ENCODE results near the gene ALDH1B1.

The ALDH1B1 gene

DNA sequence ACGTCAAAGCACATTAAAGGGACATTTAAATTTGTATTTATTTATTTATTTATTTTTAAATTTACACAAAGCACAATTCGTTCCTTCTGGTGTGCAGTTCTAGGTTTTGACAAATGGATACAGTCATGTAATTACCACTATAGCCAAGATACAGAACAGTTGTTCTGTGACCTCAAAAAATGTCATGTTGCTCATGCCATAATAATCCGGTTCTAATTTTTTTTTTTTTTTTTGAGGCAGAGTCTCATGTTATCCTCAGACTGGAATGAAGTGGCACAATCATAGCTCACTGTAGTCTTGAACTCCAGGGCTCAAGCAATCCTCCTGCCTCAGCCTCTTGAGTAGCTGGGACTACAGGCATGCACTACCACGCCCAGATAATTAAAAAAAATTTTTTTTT is 24.0 kb downstream of the ALDH1B1 start:
- Histone ChIP-seq H3K4me1 (ENCODE audit: control insufficient read depth in 2 of 2, insufficient read depth in 1 of 2, low read depth in 1 of 2, low read length in 2 of 2) (peaks cover 29 to 37% of the 10 kb centered on the region in 2 donors), H2BK120ac (ENCODE audit: low read depth, low read length) (no peak overlapping the region), H3K36me3 (replicated peaks in 1 of 2; ENCODE audit: control insufficient read depth in 2 of 2, insufficient read depth in 2 of 2, low read length in 2 of 2) (peaks cover 0 to 77% of the 10 kb centered on the region in 2 donors), H3K14ac (ENCODE audit: low read length) (no peak overlapping the region), H3K27me3 (ENCODE audit: control insufficient read depth in 3 of 3, insufficient read depth in 3 of 3, low read depth in 1 of 3, low read length in 3 of 3) (no peaks in the 10 kb centered on the region), H4K91ac (ENCODE audit: low read depth, low read length, poor library complexity) (no peak overlapping the region), H3K4me2 (ENCODE audit: insufficient read depth, low read length, poor library complexity, severe bottlenecking) (no peak overlapping the region), H2BK5ac (ENCODE audit: low read length) (no peak overlapping the region), H2AFZ (ENCODE audit: low read length) (no peak overlapping the region), H2BK12ac (ENCODE audit: low read length) (no peak overlapping the region), H2BK15ac (ENCODE audit: low read length) (no peak overlapping the region), H3K27ac (replicated peaks; ENCODE audit: low read length) (no peak overlapping the region), H3K9ac (ENCODE audit: low read depth, low read length, poor library complexity) (no peak overlapping the region), H3K79me1 (ENCODE audit: low read depth, low read length) (peaks cover 2% of the 10 kb centered on the region), H2AK5ac (ENCODE audit: low read depth, low read length) (no peak overlapping the region), H4K8ac (ENCODE audit: low read depth, low read length) (no peak overlapping the region), H3K4me3 (ENCODE audit: low read length in 2 of 2) (no peak overlapping the region), H3K9me3 (replicated peaks in 1 of 2; ENCODE audit: control insufficient read depth in 2 of 2, insufficient read depth in 1 of 2, low read depth in 1 of 2, low read length in 2 of 2) (no peaks in the 10 kb centered on the region), H3K23ac (ENCODE audit: low read depth, low read length, poor library complexity) (no peak overlapping the region), H3K4ac (ENCODE audit: low read length) (no peak overlapping the region), H3K18ac (ENCODE audit: low read length) (no peak overlapping the region)
- WGBS, 2 donors (ENCODE audit: extremely low coverage in 2 of 2, insufficient read length in 2 of 2, insufficient replicate concordance in 1 of 2): no CpG with 5 or more reads among the region's 4 CpGs
- no peak for DNase-seq (ENCODE audit: low spot score)

DNA sequence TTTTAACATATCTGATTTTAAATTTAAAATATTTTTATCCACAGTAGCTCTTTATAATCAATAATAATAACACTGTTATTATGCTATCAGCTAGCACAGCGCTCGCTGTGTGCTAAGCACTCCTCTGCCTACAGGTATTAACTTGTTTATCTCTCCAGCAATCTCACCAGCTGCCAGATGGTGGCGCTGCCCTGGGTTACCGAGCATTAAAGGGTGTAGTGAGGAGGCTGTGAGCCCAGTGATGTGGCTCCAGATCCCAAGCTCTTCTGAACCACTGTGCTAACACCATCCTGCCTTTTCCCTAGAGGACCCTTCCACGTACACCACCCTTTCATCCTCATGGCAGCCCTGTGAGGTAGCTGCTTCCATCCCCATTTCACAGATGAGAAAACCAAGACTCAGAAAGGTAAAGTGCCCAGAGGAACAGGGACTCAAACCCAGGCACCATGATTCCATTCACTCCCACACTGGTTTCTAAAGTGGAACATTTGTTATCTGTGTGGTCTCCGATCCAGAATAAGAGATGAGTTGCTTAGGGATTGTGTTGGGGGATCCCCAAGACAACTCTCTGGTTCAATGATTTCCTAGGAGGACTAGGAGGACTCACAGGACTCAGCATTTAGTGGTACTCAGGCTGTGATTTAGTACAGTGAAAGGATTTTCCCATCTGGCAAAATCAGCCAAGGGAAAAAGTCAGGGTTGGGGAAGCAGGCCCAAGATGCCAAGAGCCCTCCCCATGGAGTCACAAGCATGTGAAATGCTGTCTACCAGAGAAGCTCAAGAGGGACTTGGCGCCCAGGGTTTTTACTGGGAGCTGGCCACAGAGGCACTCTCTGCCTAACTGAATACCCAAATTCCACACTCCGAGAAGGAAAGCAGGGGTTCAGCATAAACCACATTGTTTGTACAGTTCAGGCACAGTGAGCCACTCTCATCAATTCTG is 24.8 kb downstream of the ALDH1B1 start:
- H3K4me3 ChIP-seq (ENCODE audit: low read length in 2 of 2): no peak overlapping the region
- H3K14ac ChIP-seq (ENCODE audit: low read length): no peak overlapping the region
- H2BK5ac ChIP-seq (ENCODE audit: low read length): no peak overlapping the region
- no peak overlapping the region for H3K9ac ChIP-seq (ENCODE audit: low read depth, low read length, poor library complexity)
- no peak overlapping the region for H3K18ac ChIP-seq (ENCODE audit: low read length)
- H4K91ac ChIP-seq (ENCODE audit: low read depth, low read length, poor library complexity): no peak overlapping the region
- peak overlapping the region; percentile 4 for H2AK5ac ChIP-seq (ENCODE audit: low read depth, low read length)
- H3K4ac ChIP-seq (ENCODE audit: low read length): no peak overlapping the region
- no CpG with 5 or more reads among the region's 8 CpGs for WGBS, 2 donors (ENCODE audit: extremely low coverage in 2 of 2, insufficient read length in 2 of 2, insufficient replicate concordance in 1 of 2)
- H4K8ac ChIP-seq (ENCODE audit: low read depth, low read length): no peak overlapping the region
- no peaks in the 10 kb centered on the region for H3K27me3 ChIP-seq (ENCODE audit: control insufficient read depth in 3 of 3, insufficient read depth in 3 of 3, low read depth in 1 of 3, low read length in 3 of 3)
- no peak overlapping the region for H2BK15ac ChIP-seq (ENCODE audit: low read length)
- no peaks in the 10 kb centered on the region for H3K9me3 ChIP-seq (replicated peaks in 1 of 2; ENCODE audit: control insufficient read depth in 2 of 2, insufficient read depth in 1 of 2, low read depth in 1 of 2, low read length in 2 of 2)
- peaks cover 2% of the 10 kb centered on the region for H3K79me1 ChIP-seq (ENCODE audit: low read depth, low read length)
- H3K36me3 ChIP-seq (replicated peaks in 1 of 2; ENCODE audit: control insufficient read depth in 2 of 2, insufficient read depth in 2 of 2, low read length in 2 of 2): peaks cover 0 to 69% of the 10 kb centered on the region in 2 donors
- H3K27ac ChIP-seq (replicated peaks; ENCODE audit: low read length): no peak overlapping the region
- no peak overlapping the region for H2BK12ac ChIP-seq (ENCODE audit: low read length)
- H3K4me2 ChIP-seq (ENCODE audit: insufficient read depth, low read length, poor library complexity, severe bottlenecking): no peak overlapping the region
- DNase-seq (ENCODE audit: low spot score): no peak
- no peak overlapping the region for H3K23ac ChIP-seq (ENCODE audit: low read depth, low read length, poor library complexity)
- no peak overlapping the region for H2AFZ ChIP-seq (ENCODE audit: low read length)
- peaks cover 35 to 41% of the 10 kb centered on the region in 2 donors for H3K4me1 ChIP-seq (ENCODE audit: control insufficient read depth in 2 of 2, insufficient read depth in 1 of 2, low read depth in 1 of 2, low read length in 2 of 2)
- H2BK120ac ChIP-seq (ENCODE audit: low read depth, low read length): no peak overlapping the region

DNA sequence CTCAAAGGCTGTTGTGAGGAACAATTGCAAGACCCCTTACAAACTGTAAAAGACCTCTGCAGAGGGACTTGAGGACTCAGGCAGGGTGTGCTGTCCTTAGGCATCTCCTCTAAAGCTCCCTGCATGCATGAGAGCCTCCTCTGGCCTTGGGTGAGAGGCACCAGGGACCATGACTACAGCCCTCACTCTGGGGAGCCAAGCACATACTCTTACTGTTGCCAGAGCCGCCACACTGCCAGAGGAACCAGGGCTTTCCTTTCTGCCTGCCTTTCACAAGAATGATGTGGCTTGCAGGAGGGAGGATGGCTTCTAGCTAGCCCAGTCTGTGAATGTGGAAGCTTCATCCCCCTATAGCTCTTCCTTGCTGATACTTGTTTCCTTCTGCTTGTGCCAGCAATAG is 25.9 kb downstream of the ALDH1B1 start:
- Histone ChIP-seq H2BK5ac (ENCODE audit: low read length) (no peak overlapping the region), H3K18ac (ENCODE audit: low read length) (peak overlapping the region; percentile 66), H2AFZ (ENCODE audit: low read length) (no peak overlapping the region), H2BK15ac (ENCODE audit: low read length) (no peak overlapping the region), H3K9me3 (replicated peaks in 1 of 2; ENCODE audit: control insufficient read depth in 2 of 2, insufficient read depth in 1 of 2, low read depth in 1 of 2, low read length in 2 of 2) (no peaks in the 10 kb centered on the region), H2BK12ac (ENCODE audit: low read length) (no peak overlapping the region), H3K4me3 (ENCODE audit: low read length in 2 of 2) (no peak overlapping the region), H3K4ac (ENCODE audit: low read length) (no peak overlapping the region), H3K4me1 (ENCODE audit: control insufficient read depth in 2 of 2, insufficient read depth in 1 of 2, low read depth in 1 of 2, low read length in 2 of 2) (peaks cover 40 to 48% of the 10 kb centered on the region in 2 donors), H3K4me2 (ENCODE audit: insufficient read depth, low read length, poor library complexity, severe bottlenecking) (no peak overlapping the region), H2BK120ac (ENCODE audit: low read depth, low read length) (no peak overlapping the region), H3K14ac (ENCODE audit: low read length) (no peak overlapping the region), H4K91ac (ENCODE audit: low read depth, low read length, poor library complexity) (no peak overlapping the region), H3K27me3 (ENCODE audit: control insufficient read depth in 3 of 3, insufficient read depth in 3 of 3, low read depth in 1 of 3, low read length in 3 of 3) (peaks cover 0 to 2% (median 0%) of the 10 kb centered on the region in 3 experiments), H4K8ac (ENCODE audit: low read depth, low read length) (no peak overlapping the region), H3K23ac (ENCODE audit: low read depth, low read length, poor library complexity) (no peak overlapping the region), H2AK5ac (ENCODE audit: low read depth, low read length) (peak overlapping the region; percentile 0), H3K79me1 (ENCODE audit: low read depth, low read length) (peaks cover 2% of the 10 kb centered on the region), H3K36me3 (replicated peaks in 1 of 2; ENCODE audit: control insufficient read depth in 2 of 2, insufficient read depth in 2 of 2, low read length in 2 of 2) (peaks cover 0 to 58% of the 10 kb centered on the region in 2 donors), H3K9ac (ENCODE audit: low read depth, low read length, poor library complexity) (peak overlapping the region; percentile 51), H3K27ac (replicated peaks; ENCODE audit: low read length) (no peak overlapping the region)
- WGBS, 2 donors (ENCODE audit: extremely low coverage in 2 of 2, insufficient read length in 2 of 2, insufficient replicate concordance in 1 of 2): no CpG with 5 or more reads among the region's 1 CpG
- no peak for DNase-seq (ENCODE audit: low spot score)

- Histone ChIP-seq H2AK5ac (ENCODE audit: low read depth, low read length) (no peak overlapping the region), H3K27me3 (ENCODE audit: control insufficient read depth in 3 of 3, insufficient read depth in 3 of 3, low read depth in 1 of 3, low read length in 3 of 3) (peaks cover 0 to 5% (median 0%) of the 10 kb centered on the region in 3 experiments), H2AFZ (ENCODE audit: low read length) (no peak overlapping the region), H2BK12ac (ENCODE audit: low read length) (no peak overlapping the region), H2BK120ac (ENCODE audit: low read depth, low read length) (no peak overlapping the region), H2BK15ac (ENCODE audit: low read length) (no peak overlapping the region), H3K4me3 (ENCODE audit: low read length in 2 of 2) (no peak overlapping the region), H3K36me3 (replicated peaks in 1 of 2; ENCODE audit: control insufficient read depth in 2 of 2, insufficient read depth in 2 of 2, low read length in 2 of 2) (peaks cover 0 to 50% of the 10 kb centered on the region in 2 donors), H3K9me3 (replicated peaks in 1 of 2; ENCODE audit: control insufficient read depth in 2 of 2, insufficient read depth in 1 of 2, low read depth in 1 of 2, low read length in 2 of 2) (no peaks in the 10 kb centered on the region), H3K4ac (ENCODE audit: low read length) (no peak overlapping the region), H3K14ac (ENCODE audit: low read length) (no peak overlapping the region), H4K8ac (ENCODE audit: low read depth, low read length) (no peak overlapping the region), H2BK5ac (ENCODE audit: low read length) (no peak overlapping the region), H3K9ac (ENCODE audit: low read depth, low read length, poor library complexity) (no peak overlapping the region), H3K79me1 (ENCODE audit: low read depth, low read length) (peaks cover 2% of the 10 kb centered on the region), H3K4me1 (ENCODE audit: control insufficient read depth in 2 of 2, insufficient read depth in 1 of 2, low read depth in 1 of 2, low read length in 2 of 2) (peaks cover 43 to 48% of the 10 kb centered on the region in 2 donors), H3K4me2 (ENCODE audit: insufficient read depth, low read length, poor library complexity, severe bottlenecking) (no peak overlapping the region), H4K91ac (ENCODE audit: low read depth, low read length, poor library complexity) (no peak overlapping the region), H3K23ac (ENCODE audit: low read depth, low read length, poor library complexity) (no peak overlapping the region), H3K18ac (ENCODE audit: low read length) (no peak overlapping the region), H3K27ac (replicated peaks; ENCODE audit: low read length) (no peak overlapping the region)
- no CpG with 5 or more reads among the region's 5 CpGs for WGBS, 2 donors (ENCODE audit: extremely low coverage in 2 of 2, insufficient read length in 2 of 2, insufficient replicate concordance in 1 of 2)
- DNase-seq (ENCODE audit: low spot score): no peak
These were observed 26.7 kb downstream of the ALDH1B1 start for GRCh38 chr9:38419181-38419580.
